ENCODE results near the gene LOXHD1.

DNA sequence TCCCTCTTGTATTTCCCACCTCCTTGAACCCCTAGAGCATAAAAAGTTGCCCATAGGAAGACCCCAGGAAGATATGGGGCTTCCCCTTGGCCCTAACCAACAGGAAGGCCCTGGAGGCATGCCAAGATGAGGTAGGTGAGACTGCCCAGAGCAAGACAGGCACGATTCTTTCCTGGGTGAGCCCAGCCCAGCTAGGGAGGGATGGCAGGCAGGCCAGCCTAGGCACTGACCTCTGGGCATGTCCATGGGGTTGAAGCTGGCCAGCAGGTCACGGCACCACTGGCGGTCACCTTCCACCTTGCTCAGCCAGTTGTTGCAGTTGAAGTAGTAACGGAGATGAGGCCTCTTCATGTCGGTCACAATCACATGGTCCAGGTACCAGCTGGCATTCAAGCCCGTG is 17.6 kb downstream of the LOXHD1 start:
- no peak for TF ChIP-seq CTCF (IDR thresholded peaks at IDR 0.05; ENCODE audit: low read depth, low read length)
- no peak for TF ChIP-seq POLR2A (IDR thresholded peaks at IDR 0.05; ENCODE audit: extremely low read depth, insufficient read length)
